ENCODE results near the gene CEP85L.
A peak's percentile ranks its signal among the peaks of the same experiment; 100 is the strongest.

CEP85L gene

DNA sequence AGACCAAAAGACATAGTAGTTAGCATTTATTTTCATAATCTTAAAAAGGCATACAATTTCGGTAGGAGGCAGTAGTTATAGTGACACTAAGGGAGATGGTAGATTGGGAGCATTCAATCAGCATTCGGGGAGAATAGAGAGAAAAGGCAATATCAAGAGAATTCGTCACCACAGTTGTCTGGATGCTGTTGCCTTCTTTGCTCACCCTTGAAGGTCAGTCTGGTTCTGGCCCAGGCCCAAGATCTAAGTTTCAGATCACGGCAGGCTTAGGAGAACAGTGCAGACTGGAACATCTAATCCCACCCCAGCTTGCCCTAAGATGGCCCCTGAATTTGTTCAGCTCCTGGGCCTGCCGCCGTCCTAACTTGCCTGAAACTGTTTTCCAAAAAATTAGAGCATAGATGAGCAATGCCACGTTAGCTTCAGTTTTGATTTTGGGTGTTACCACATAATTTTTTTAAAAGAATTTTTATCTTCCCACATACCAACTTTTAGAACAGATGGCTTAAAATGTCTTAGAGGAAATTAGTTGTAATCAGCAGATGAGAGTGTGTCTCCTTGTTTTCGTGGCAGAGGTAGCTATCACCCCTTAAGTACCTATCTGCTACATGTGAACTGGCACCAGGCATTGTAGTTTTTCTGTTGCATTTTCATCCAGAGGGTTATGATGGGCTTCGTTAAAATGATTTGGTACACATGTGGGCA, 8.3 kb upstream of the CEP85L start:
- no peak for DNase-seq

- no peak for DNase-seq
Measured at GRCh38 chr6:118656847-118657451, 5.6 kb upstream of the CEP85L start.

- no peak for DNase-seq
Measured at GRCh38 chr6:118652051-118652615, 742 bp upstream of the CEP85L start.

DNA sequence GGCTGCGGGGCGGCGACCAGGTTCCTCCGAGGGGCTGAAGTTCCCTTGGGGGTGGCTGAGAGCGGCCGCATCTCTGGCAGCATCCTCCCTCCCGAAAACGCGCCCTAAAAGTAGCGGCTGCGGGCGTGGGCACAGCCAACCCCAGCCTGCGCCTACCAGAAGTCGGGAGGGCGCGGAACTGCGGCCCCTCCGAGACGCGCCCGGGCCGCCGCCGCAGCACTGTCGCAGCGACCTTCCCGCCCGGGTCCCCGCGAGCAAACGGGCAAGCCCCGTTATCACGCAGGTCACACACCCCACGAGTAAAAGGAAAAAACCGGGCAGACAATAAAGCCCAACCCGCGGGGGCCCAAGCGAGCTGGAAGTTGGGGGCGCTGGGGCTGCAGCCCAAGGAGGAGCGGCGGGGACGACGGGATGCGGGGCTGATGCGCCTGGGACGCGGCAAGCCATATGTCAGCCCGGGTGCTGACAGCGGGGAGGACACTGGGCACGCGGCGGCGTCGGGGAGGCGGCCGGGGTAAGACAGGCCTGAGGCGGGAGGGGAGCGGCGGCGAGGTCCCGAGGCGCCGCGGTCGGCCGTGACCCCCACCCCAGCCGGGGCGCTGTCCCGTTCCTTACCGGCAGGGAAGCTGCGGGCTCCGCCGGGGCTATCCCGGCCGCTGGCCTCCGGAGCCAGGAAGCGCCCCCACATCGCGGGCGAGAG, 659 bp downstream of the CEP85L start:
- peak; percentile 27 for DNase-seq

DNA sequence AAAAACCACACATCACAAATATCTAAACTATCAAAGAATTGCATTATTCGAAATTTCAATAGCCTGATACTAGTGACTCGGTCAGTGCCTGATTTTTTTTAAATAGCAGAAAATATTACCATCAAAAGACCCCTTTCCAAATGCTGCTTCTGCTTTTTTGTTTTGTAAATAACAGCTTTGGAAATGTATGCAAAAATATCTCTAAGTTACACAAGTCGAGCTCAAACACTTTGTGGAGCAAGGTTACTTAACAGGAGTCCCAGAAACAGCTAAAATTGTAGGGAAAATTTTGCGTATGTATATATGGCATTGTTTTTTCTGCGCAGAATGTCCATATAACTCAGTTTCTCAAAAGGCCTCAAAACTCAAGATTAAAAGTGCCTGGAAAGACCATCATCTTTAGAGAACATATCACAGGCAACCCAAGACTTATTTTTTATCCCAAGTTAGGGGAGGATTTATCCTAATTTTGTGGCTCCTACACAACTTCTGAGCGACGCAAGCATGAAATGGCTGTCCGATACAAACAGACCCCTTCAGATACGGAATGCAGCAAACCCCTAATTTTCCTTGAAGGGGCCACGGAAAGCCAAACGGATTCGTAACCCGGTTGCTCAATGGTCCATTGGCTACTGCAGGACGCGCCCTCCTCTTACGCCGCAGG, 1.3 kb downstream of the CEP85L start:
- DNase-seq, result no peak

DNA sequence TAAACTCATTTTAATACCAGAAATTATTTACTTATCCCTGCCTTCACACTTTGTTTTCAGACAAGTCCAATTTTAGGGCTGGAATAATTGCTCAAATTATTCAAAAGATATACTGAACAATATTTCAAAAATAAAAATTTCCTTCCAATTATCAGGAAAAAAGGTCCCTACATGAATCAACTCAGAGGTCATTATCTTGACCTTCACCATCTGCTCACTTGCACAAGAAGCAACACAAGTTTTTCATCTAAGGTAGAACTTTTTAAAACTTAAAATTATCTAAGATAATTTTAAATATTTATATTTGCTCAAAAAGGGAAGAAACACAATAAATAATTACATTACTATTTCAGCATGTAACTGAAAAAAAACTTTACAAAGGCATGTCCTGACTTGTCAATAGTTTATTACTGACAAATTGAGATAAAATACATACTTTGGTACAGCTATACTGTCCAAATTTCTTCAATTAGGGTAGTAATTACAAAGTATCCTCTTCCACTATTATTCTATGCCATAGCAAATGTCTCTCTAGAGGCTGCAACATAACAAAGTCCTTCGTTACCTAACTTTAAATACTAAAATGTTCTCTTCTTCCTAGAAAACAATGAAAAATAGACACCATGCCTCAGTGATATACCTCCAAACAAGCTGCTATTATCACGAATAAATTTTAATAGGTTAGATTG, 2.4 kb downstream of the CEP85L start:
- DNase-seq, result no peak

GRCh38 chr6:118646977-118647376, 4.4 kb downstream of the CEP85L start:
- DNase-seq, result no peak

DNA sequence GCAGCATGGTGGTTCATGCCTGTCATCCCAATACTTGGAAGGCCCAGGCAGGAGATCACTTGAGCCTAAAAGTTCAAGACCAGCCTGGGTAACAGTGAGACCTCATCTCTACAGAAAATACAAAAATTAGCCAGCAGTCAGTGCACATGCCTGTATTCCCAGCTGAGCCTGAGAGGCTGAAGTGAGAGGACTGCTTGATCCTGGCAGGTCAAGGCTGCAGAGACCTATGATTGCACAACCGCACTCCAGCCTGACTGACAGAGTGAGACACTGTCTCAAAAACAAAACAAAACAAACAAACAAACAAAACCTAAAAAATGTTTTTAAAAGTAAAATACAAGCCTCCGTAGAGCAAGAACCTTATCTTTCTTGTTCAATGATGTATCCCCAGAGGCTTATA, 6.0 kb downstream of the CEP85L start:
- DNase-seq, result no peak

DNA sequence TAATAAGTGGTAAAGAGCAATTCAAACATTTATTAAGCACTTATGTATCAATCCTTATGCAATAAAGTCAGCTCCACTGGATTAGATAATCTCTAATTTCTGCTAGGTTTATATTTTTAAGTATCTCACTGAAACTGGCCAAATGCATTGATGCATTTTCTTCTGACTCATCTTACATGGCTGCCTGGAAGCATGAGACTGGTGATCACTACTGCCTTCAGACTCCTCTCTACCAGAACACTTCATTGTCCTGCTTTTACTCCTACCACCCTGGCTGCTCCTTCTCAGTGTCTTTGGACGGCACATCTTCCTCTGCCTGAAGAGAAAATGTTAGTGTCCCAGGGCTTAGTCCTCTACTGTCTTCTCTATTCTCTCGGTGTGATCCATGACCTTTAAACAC, 7.4 kb downstream of the CEP85L start:
- DNase-seq, result no peak

GRCh38 chr6:118641042-118641441, 10.3 kb downstream of the CEP85L start:
- no peak for DNase-seq

GRCh38 chr6:118639054-118639964, 12.1 kb downstream of the CEP85L start:
- no peak for DNase-seq

- DNase-seq, result no peak
Measured at GRCh38 chr6:118638288-118638687, 13.1 kb downstream of the CEP85L start.

DNA sequence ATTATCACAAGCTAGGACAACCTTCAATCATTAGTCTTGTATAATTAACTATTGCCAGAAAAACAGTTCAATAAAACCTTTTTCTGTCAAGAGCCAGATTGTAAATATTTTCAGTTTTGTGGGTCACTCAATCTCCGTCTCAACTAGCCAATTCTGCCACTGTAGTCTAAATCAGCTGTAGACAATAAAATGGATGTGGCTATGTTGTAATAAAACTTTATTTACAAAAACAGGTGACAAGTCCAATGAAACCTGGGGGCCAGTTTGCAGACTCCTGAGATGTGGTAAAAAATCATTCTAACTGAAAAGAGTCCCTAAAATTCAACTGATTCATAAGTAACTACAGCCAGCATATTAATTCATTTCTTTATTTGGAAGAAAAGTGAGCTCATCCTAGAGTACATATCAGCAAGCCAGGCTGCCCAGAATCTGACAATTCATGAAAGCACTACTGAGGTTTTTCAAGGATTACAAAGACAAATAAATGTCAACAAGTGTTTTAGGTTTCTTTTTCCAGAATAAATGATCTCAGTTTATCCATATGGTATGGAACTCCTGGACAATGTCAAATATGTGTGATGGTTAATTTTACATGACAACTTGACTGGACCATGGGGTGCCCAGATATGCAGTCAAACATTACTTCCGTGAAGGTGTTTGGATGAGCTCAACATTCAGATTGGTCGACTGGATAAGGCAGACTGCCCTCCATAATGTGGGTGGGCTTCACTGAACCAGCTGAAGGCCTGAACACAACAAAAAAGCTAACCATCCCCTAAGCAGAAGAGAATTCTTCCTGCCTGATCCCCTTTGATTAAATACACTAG, 15.3 kb downstream of the CEP85L start:
- no peak for DNase-seq

DNA sequence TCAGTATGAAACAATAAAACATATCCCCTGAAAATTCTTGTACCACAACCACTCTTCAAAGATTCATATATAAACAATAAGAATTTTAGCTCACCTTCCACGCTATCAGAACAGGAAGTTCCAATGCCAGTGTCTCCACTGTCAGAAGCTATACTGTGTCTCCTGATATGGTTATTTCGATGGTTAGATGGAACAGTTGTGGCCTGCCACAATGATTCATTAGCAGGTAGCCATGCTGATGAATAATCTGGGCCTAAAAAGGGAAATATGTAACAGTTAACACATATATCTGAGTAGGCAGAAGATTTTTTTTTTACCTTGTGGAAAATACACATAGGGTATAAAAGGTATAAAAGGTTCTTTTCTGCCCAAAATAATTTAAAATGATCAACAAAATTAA, 19.0 kb downstream of the CEP85L start:
- no peak for DNase-seq

DNA sequence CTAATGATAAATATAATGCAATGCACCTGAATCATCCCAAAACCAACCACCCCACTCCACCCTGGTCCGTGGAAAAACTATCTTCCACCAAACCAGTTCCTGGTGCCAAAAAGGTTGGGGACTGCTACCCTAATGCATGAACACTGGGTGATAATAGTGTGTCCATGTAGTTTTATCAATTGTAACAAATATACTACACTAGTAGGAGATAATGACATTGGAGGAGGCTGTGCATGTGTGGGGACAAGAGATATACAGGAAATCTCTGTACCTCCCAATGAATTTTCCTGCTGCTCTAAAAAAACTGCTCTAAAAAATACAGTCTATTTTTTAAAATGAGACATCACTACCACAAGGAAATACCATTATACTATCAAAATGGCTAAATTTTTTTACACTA, 20.5 kb downstream of the CEP85L start:
- no peak for DNase-seq

DNA sequence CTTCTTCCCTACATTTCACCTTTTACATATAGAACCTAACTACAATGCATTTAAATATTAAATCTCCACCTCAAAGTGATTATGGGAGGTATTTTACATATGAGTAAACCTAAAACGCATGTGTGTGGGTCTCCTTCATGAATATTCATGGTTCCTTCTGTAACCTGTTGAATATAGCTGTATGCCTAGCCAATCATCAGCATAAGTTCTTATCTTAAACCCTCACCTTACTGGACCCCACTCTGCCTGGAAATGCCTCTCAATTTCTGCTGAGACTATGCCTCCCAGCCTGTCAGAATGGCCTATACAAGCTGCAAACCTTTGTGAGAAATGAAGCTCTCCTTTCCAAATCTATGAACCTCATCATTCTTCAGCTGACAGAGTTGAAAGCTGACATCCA, 21.3 kb downstream of the CEP85L start:
- no peak for DNase-seq

- DNase-seq, result no peak
Measured at GRCh38 chr6:118627724-118628123, 23.7 kb downstream of the CEP85L start.

- DNase-seq, result no peak
Measured at GRCh38 chr6:118625833-118626232, 25.6 kb downstream of the CEP85L start.

- DNase-seq, result no peak
Measured at GRCh38 chr6:118621799-118622470, 29.5 kb downstream of the CEP85L start.

DNA sequence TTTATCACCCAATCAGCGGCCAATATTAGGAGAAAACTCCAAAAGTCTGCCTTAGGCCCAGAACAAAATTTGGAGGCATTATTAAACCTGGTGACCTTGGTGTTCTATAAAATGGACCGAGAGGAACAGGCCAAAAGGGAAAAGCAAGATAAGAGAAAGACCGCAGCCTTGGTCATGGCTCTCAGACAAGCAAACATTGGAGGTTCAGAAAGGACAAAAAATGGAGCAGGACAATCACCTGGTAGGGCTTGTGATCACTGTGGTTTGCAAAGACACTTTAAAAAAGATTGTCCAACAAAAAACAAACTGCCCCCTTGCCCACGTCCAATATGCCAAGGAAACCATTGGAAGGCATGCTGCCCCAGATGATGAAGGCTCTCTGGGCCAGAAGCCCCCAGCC, 31.2 kb downstream of the CEP85L start:
- DNase-seq, result no peak

Data from activated gamma-delta T cell treated with Interleukin-2 at 50 U/mL for 16 hours (primary cell).